Tibial nerve (tissue), 4 donors: ENCODE measurements around the gene GABBR2. TPM values are rescaled to one million over a fixed set of nuclear protein-coding genes. Genes with fewer than 3 reads are reported as not detected.

ENCODE experiments used
- DNase-seq, 2 donors: peaks; one replicate each; pipeline ENCODE4 v3.0.0-alpha.2; 2019; ENCODE audit warnings: low spot score in 2 of 2
- H3K27ac ChIP-seq, 4 donors: fragments of 200-600 bp; sonication (generic) in 3 of 4; one replicate each; pipeline ENCODE4 v1.5.1; 2017 to 2019; ENCODE audit warnings: mild to moderate bottlenecking in 1 of 4
- H3K27me3 ChIP-seq, 2 donors: fragments of 200-600 bp; sonication (generic) in 1 of 2; one replicate each; pipeline versions ENCODE4 v1.5.1 to v1.6.0; 2017 to 2019
- H3K36me3 ChIP-seq, 3 donors: fragments of 200-600 bp; sonication (generic); one replicate each; pipeline ENCODE4 v1.5.1; 2018 to 2019
- H3K4me1 ChIP-seq, 4 donors: fragments of 200-600 bp; sonication (generic) in 3 of 4; one replicate each; pipeline ENCODE4 v1.5.1; 2017 to 2019
- H3K4me3 ChIP-seq, 4 donors: fragments of 200-600 bp; sonication (generic) in 3 of 4; one replicate each; pipeline ENCODE4 v1.5.1; 2017 to 2019; ENCODE audit warnings: mild to moderate bottlenecking in 1 of 4, moderate library complexity in 1 of 4
- H3K9me3 ChIP-seq, 4 donors: fragments of 200-600 bp; sonication (generic) in 3 of 4; one replicate each; pipeline ENCODE4 v1.5.1; 2017 to 2019
- CTCF ChIP-seq, 5 experiments: fragments of 200-600 bp in 3 of 5; fragments of 450-650 bp in 2 of 5; sonication (generic) in 3 of 5; IDR thresholded peaks; one replicate each; pipeline ENCODE4 v1.5.1; 2016 to 2019; ENCODE audit warnings: antibody characterized with exemption in 5 of 5, mild to moderate bottlenecking in 3 of 5, moderate library complexity in 2 of 5
- EP300 ChIP-seq, 2 donors: sonication (generic); formaldehyde crosslinking; IDR thresholded peaks; one replicate each; pipeline ENCODE4 v1.6.1; 2017; ENCODE audit warnings: antibody characterized with exemption in 2 of 2, mild to moderate bottlenecking in 1 of 2
- POLR2A ChIP-seq, 2 donors: fragments of 450-650 bp; IDR thresholded peaks; one replicate each; pipeline ENCODE4 v1.6.1; 2017; ENCODE audit warnings: antibody characterized with exemption in 2 of 2, mild to moderate bottlenecking in 2 of 2, moderate library complexity in 2 of 2
- WGBS, 2 donors: methylation state at CpG; one replicate each; pipeline ENCODE4 v1.1.5; 2018; 5-methylcytosine and 5-hydroxymethylcytosine counted together
- total RNA-seq, 4 donors: library from RNA; depleted of rRNA; stranded (reverse); fragments of >200 nt; gene quantifications; one replicate each; pipeline ENCODE4 v1.1.0, GENCODE V29; 2016

Gene GABBR2
- total RNA-seq, 4 donors from 2014 or later = 0.20 to 0.22 TPM; not detected in 2

GRCh38 chr9:98724810-98725530, 16.2 kb upstream of the GABBR2 start:
- no peak for DNase-seq
- Histone ChIP-seq H3K36me3 (no peaks in the 10 kb centered on the region), H3K4me3 (no peak overlapping the region), H3K9me3 (peaks cover 0 to 15% (median 0%) of the 10 kb centered on the region in 4 donors), H3K27me3 (no peaks in the 10 kb centered on the region), H3K27ac (no peak overlapping the region), H3K4me1 (peaks cover 0 to 3% (median 0%) of the 10 kb centered on the region in 4 donors)
- no peak for TF ChIP-seq EP300 (IDR thresholded peaks at IDR 0.05)
- no peak for TF ChIP-seq POLR2A (IDR thresholded peaks at IDR 0.05)
- no peak for TF ChIP-seq CTCF (IDR thresholded peaks at IDR 0.05)
- WGBS, 2 donors = 58 to 63% methylated on average over 5 of the region's 5 CpGs

- Histone ChIP-seq H3K27me3 (no peaks in the 10 kb centered on the region), H3K36me3 (no peaks in the 10 kb centered on the region), H3K4me1 (peaks cover 0 to 3% (median 0%) of the 10 kb centered on the region in 4 donors), H3K9me3 (peaks cover 0 to 15% (median 0%) of the 10 kb centered on the region in 4 donors), H3K4me3 (no peak overlapping the region), H3K27ac (no peak overlapping the region)
- 89 to 96% methylated on average over 2 of the region's 2 CpGs for WGBS, 2 donors
- TF ChIP-seq CTCF (IDR thresholded peaks at IDR 0.05) = no peak
- no peak for DNase-seq
Measured at GRCh38 chr9:98721643-98722042, 12.9 kb upstream of the GABBR2 start.

GRCh38 chr9:98720402-98720801, 11.7 kb upstream of the GABBR2 start:
- whole genome bisulfite sequencing, 2 donors = 75 to 86% methylated on average over 4 of the region's 4 CpGs
- H3K36me3 ChIP-seq = no peaks in the 10 kb centered on the region
- no peak overlapping the region for H3K27ac ChIP-seq
- H3K27me3 ChIP-seq = no peaks in the 10 kb centered on the region
- H3K4me1 ChIP-seq = no peaks in the 10 kb centered on the region
- peaks cover 0 to 15% (median 0%) of the 10 kb centered on the region in 4 donors for H3K9me3 ChIP-seq
- H3K4me3 ChIP-seq = no peak overlapping the region
- TF ChIP-seq EP300 (IDR thresholded peaks at IDR 0.05) (no peak), POLR2A (IDR thresholded peaks at IDR 0.05) (no peak), CTCF (IDR thresholded peaks at IDR 0.05) (no peak)
- no peak for DNase-seq

GRCh38 chr9:98719055-98719454, 10.3 kb upstream of the GABBR2 start:
- no peak overlapping the region for H3K4me3 ChIP-seq
- no peak for TF ChIP-seq CTCF (IDR thresholded peaks at IDR 0.05)
- no peak for TF ChIP-seq POLR2A (IDR thresholded peaks at IDR 0.05)
- no peak for TF ChIP-seq EP300 (IDR thresholded peaks at IDR 0.05)
- no peaks in the 10 kb centered on the region for H3K27me3 ChIP-seq
- H3K36me3 ChIP-seq = no peaks in the 10 kb centered on the region
- H3K9me3 ChIP-seq = peaks cover 0 to 9% (median 0%) of the 10 kb centered on the region in 4 donors
- H3K27ac ChIP-seq = no peak overlapping the region
- WGBS, 2 donors = 59 to 61% methylated on average over 2 of the region's 2 CpGs
- no peak for DNase-seq
- H3K4me1 ChIP-seq = no peaks in the 10 kb centered on the region

- no peaks in the 10 kb centered on the region for H3K9me3 ChIP-seq
- DNase-seq = no peak
- H3K36me3 ChIP-seq = no peaks in the 10 kb centered on the region
- H3K4me1 ChIP-seq = no peaks in the 10 kb centered on the region
- TF ChIP-seq CTCF (IDR thresholded peaks at IDR 0.05) (no peak), EP300 (IDR thresholded peaks at IDR 0.05) (no peak), POLR2A (IDR thresholded peaks at IDR 0.05) (no peak)
- WGBS, 2 donors = 39 to 48% methylated on average over 1 of the region's 1 CpG
- no peak overlapping the region for H3K4me3 ChIP-seq
- H3K27me3 ChIP-seq = peaks cover 0 to 26% of the 10 kb centered on the region in 2 donors
- no peak overlapping the region for H3K27ac ChIP-seq
Measured at GRCh38 chr9:98714833-98715232, 6.1 kb upstream of the GABBR2 start.
